ENCODE data around the gene ZNF740.
A peak's percentile ranks its signal among the peaks of the same experiment; 100 is the strongest.

Gene ZNF740

GRCh38 chr12:53180220-53180930 lies at the start of gene ZNF740, which contains the start of gene CSAD:
Gene ZNF740 (plus strand): TSS chr12:53180722. CDS start chr12:53181984, 1,262 bp downstream.
Gene CSAD (minus strand): TSS chr12:53180925. CDS start chr12:53173470, 7,455 bp downstream.
- peak within 1 kb of the TSS; percentile 69 for H3K4me3 ChIP-seq (ENCODE audit: low read depth, low read length)
- in situ Hi-C loops (cut with HindIII; ENCODE audit: low sequenced_read_pairs) = no loop called here
- TF ChIP-seq CTCF (IDR thresholded peaks at IDR 0.05; ENCODE audit: low read depth, low read length, missing control alignments) = no peak
- peak; percentile 91 for DNase-seq (ENCODE audit: low read depth)

- in situ Hi-C loops (cut with HindIII; ENCODE audit: low sequenced_read_pairs) = loop anchor here (5.0 to 10.0 kb wide), 2 partner anchors 55 to 133 kb away; partner anchors contain the start of genes ESPL1 and SPRYD3
- TF ChIP-seq CTCF (IDR thresholded peaks at IDR 0.05; ENCODE audit: low read depth, low read length, missing control alignments) = no peak
- no peak for DNase-seq (ENCODE audit: low read depth)
- H3K4me3 ChIP-seq (ENCODE audit: low read depth, low read length) = no peak overlapping the region
These were observed 48.7 kb upstream of the ZNF740 start for GRCh38 chr12:53131844-53132243.

GRCh38 chr12:53133722-53134121 lies 46.8 kb upstream of the ZNF740 start:
- TF ChIP-seq CTCF (IDR thresholded peaks at IDR 0.05; ENCODE audit: low read depth, low read length, missing control alignments) = no peak
- no peak for DNase-seq (ENCODE audit: low read depth)
- H3K4me3 ChIP-seq (ENCODE audit: low read depth, low read length) = no peak overlapping the region
- in situ Hi-C loops (cut with HindIII; ENCODE audit: low sequenced_read_pairs) = loop anchor here (5.0 to 10.0 kb wide), 2 partner anchors 56 to 131 kb away; partner anchors contain the start of genes ESPL1 and SPRYD3

- TF ChIP-seq CTCF (IDR thresholded peaks at IDR 0.05; ENCODE audit: low read depth, low read length, missing control alignments) = no peak
- DNase-seq (ENCODE audit: low read depth) = no peak
- H3K4me3 ChIP-seq (ENCODE audit: low read depth, low read length) = no peak overlapping the region
- in situ Hi-C loops (cut with HindIII; ENCODE audit: low sequenced_read_pairs) = no loop called here
These were observed 37.2 kb upstream of the ZNF740 start for GRCh38 chr12:53143355-53143754.

DNA sequence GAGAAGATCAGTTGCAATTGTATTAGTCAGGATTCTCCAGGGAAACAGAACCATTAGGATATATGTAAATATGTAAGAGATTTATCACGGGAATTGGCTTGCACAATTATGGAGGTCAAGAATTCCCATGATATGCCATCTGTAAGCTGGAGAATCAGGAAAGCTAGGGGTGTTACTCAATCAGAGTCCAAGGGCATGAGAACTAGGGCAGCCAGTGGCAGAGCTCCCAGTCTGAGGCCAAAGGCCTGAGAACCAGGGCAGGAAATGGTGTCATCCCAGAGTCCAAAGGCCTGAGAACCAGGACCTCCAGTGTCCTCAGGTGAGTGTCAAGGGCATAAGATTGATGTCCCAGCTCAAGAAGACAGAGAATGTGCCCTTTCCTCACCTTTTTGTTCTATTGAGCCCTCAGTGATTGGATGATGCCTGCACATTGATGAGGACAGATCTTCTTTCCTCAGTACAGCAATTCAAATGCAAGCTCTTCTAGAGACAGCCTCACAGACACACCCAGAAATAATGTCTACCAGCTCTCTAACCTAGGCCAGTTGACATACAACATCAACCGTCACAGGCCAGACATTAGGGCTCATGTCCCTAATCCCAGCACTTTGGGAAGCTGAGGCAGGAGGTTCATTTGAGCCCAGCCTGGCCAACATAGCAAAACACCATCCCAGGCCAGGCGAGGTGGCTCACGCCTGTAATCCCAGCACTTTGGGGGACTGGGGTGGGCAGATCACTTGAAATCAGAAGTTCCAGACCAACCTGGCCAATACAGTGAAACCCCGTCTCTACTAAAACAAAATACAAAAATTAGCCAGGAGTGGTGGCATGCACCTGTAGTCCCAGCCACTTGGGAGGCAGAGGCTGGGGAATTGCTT lies 34.9 kb upstream of the ZNF740 start:
- H3K4me3 ChIP-seq (ENCODE audit: low read depth, low read length) = no peak overlapping the region
- TF ChIP-seq CTCF (IDR thresholded peaks at IDR 0.05; ENCODE audit: low read depth, low read length, missing control alignments) = no peak
- no peak for DNase-seq (ENCODE audit: low read depth)
- in situ Hi-C loops (cut with HindIII; ENCODE audit: low sequenced_read_pairs) = no loop called here

DNA sequence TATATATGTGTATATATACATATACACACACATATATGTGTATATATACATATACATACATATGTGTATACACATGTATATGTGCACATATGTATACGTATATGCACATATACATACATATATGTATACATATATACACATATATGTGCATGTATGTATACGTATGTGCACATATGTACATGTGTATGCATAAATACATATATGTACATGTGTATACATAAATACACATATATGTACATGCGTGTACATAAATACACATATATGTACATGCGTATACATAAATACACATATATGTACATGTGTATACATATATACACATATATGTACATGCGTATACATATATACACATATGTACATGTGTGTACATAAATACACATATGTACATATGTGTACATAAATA lies 33.3 kb upstream of the ZNF740 start:
- no peak for DNase-seq (ENCODE audit: low read depth)
- no peak for TF ChIP-seq CTCF (IDR thresholded peaks at IDR 0.05; ENCODE audit: low read depth, low read length, missing control alignments)
- in situ Hi-C loops (cut with HindIII; ENCODE audit: low sequenced_read_pairs) = no loop called here
- H3K4me3 ChIP-seq (ENCODE audit: low read depth, low read length) = no peak overlapping the region
